Measurements from ENCODE around the gene PIK3CD. TPM values are rescaled to one million over a fixed set of nuclear protein-coding genes. Genes with fewer than 3 reads are reported as not detected.

PIK3CD gene
- total RNA-seq, 1 donor from 2014 or later = 5.7 TPM

- no peak for DNase-seq (ENCODE audit: low read depth, low spot score)
These were observed 115.4 kb downstream of the PIK3CD start for GRCh38 chr1:9766759-9767442.

- DNase-seq (ENCODE audit: low read depth, low spot score) = no peak
These were observed 116.6 kb downstream of the PIK3CD start for GRCh38 chr1:9767964-9768668.

GRCh38 chr1:9768983-9769382 lies 117.5 kb downstream of the PIK3CD start:
- no peak for DNase-seq (ENCODE audit: low read depth, low spot score)

GRCh38 chr1:9770298-9770697 lies 118.8 kb downstream of the PIK3CD start:
- DNase-seq (ENCODE audit: low read depth, low spot score) = no peak

GRCh38 chr1:9774712-9775679 lies 123.5 kb downstream of the PIK3CD start:
- no peak for DNase-seq (ENCODE audit: low read depth, low spot score)

- DNase-seq (ENCODE audit: low read depth, low spot score) = no peak
These were observed 125.2 kb downstream of the PIK3CD start for GRCh38 chr1:9776685-9777084.

Other genes starting within 250 kb of the PIK3CD start
- gene SLC25A33, start 112.3 kb upstream of the PIK3CD start, total RNA-seq = 6.8 and 8.0 TPM in 2 replicates
- gene TMEM201, start 62.8 kb upstream of the PIK3CD start, total RNA-seq = 5.9 and 6.0 TPM in 2 replicates
- gene CLSTN1, start 172.2 kb downstream of the PIK3CD start, total RNA-seq = 79.8 and 100 TPM in 2 replicates

Measured in pulmonary artery endothelial cell (primary cell).